Activated T-helper 9 cell treated with anti-CD3 and anti-CD28 coated beads, Interleukin-2, amount 50 U/mL, for 16 hours (primary cell): ENCODE results near the gene ARAP3.
"Not testable (repeated sequence)": the region's sequence is repeated elsewhere in the genome, so short reads cannot be mapped to it uniquely, and the experiment has no call there.

Experiments used
- DNase-seq: peaks from one replicate; pipeline ENCODE4 v3.0.0-alpha.2; 2020; ENCODE audit warnings: low read depth

Gene ARAP3, protein sequence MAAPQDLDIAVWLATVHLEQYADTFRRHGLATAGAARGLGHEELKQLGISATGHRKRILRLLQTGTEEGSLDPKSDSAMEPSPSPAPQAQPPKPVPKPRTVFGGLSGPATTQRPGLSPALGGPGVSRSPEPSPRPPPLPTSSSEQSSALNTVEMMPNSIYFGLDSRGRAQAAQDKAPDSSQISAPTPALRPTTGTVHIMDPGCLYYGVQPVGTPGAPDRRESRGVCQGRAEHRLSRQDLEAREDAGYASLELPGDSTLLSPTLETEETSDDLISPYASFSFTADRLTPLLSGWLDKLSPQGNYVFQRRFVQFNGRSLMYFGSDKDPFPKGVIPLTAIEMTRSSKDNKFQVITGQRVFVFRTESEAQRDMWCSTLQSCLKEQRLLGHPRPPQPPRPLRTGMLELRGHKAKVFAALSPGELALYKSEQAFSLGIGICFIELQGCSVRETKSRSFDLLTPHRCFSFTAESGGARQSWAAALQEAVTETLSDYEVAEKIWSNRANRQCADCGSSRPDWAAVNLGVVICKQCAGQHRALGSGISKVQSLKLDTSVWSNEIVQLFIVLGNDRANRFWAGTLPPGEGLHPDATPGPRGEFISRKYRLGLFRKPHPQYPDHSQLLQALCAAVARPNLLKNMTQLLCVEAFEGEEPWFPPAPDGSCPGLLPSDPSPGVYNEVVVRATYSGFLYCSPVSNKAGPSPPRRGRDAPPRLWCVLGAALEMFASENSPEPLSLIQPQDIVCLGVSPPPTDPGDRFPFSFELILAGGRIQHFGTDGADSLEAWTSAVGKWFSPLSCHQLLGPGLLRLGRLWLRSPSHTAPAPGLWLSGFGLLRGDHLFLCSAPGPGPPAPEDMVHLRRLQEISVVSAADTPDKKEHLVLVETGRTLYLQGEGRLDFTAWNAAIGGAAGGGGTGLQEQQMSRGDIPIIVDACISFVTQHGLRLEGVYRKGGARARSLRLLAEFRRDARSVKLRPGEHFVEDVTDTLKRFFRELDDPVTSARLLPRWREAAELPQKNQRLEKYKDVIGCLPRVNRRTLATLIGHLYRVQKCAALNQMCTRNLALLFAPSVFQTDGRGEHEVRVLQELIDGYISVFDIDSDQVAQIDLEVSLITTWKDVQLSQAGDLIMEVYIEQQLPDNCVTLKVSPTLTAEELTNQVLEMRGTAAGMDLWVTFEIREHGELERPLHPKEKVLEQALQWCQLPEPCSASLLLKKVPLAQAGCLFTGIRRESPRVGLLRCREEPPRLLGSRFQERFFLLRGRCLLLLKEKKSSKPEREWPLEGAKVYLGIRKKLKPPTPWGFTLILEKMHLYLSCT (N-terminal part only)

DNA sequence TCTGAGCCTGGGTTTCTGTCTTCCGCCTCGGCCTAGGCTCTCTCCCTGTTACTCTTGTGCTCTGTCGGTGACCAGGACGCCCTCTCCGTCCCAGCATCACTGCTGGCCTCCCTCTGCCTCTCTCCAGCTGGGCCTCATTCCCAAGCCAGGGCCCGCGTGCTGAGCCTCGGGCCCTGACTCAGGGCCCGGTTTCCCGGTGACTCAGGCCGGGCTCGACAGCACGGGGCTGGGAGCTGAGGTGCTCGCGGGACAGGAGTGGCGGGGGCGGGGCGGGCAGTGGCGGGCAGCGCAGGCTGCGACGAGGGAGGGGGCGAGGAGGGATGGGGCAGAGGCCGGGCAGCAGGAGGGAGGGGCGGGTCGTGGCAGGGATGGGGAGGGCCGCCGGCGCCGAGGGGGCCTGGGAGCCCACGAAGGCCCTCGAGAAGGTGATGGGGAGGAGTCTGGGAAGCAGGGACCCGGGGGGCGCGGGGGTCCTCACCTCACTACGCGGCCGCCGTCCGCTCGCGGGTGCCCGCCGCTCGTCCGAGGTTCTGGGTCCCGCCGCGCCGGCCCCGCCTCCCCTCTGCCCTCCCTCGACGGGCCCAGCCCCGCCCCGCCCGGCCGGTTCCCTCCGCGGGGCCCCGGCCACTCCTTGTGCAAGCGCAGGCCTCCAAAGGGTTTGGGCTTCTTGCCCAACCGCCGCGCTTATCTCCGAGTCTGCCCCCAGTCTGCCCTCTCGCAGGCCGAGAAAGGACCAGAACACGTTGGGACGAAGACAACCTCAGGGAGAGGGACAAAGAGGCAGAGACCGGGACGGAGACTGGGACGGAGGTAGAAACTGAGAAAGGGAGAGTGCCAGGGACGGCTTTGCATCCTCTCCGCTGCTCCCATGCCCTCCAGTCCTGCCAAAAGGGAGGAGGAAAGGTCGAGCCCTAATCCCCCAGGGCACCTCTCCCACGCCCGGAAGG is at the start of gene ARAP3:
Gene ARAP3, minus strand, starts transcription at position 536 of the 947 bp plus-strand sequence. CDS start 1,744 bp downstream, outside the sequence.
- peak; percentile 32 for DNase-seq

DNA sequence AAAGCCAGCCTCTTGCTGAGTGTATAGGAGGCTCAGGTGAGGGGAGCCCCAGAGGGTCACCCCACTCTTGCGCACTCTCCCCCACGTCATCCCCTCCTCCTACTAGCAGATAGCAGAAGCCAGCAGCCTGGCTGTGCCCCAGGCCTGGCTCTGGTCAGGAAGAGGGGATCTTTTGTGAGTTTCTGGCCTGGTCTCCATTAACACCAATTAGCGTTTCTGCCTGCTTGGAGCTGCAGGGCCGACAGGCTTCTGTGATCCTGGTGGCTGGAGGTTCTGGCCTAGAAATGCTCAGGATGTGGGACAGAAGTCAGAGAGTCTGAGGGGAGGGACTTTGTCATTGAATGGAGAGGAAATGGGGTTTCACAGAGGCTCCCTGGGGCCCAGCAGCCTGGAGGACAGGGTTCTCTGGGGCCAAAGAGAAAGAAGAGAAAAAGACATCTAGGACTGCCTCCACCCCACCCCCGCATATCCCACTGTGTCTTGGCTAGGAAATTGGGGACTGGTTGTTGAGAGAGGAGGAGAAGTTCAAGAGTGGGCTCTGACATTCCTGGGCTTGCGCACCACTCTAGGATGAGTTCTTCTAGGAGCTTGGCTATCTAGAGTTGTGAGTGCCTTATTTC is 47.5 kb upstream of the ARAP3 start:
- no peak for DNase-seq

DNA sequence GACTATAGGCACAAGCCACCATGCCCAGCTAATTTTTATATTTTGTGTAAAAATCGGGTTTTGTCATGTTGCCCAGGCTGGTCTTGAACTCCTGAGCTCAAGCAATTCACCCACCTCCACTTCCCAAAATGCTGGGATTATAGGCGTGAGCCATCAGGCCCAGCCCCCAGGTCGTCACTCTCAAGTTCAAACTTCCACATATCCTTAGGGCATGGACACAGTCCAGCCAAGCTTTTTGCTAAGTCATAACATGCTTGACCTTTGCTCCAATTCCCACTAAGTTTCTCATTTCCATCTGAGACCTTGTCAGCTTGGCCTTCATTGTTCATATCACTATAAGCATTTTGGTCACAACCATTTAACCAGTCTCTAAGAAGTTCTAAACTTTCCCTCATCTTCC is 43.9 kb upstream of the ARAP3 start:
- DNase-seq = no peak

DNA sequence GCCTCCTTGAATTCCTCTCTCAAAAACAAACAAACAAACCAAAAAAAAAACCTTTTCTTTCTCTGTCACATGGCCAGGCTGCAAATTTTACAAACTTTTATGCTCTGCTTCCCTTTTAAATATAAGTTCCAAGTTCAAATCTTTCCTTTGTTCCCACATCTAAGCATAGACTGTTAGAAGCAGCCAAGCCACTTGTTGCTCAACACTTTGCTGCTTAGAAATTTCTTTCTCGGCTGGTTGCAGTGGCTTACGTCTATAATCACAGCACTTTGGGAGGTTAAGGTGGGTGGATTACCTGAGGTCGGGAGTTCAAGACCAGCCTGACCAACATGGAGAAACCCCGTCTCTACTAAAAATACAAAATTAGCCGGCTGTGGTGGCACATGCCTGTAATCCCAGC is 43.1 kb upstream of the ARAP3 start:
- DNase-seq = not testable (repeated sequence)

DNA sequence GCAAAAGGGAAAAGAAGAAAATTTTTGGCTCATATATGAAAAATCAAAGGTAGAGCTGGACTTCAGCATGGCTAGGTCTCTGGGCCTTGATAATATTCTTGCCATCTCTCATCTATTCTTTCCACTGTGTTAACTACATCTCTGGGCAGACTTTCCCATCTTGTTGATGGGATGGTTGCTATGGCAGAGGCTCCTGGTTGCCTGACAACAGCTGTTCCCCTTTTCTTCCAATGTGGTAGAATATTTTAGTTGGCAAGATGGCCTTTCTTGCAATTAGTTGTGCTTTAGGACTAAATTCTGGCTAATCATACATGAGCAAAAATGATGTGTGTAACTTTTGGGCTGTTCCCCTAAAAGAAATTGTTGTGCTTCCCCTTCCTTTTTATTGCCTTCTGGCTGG is 40.2 kb upstream of the ARAP3 start:
- DNase-seq = no peak

DNA sequence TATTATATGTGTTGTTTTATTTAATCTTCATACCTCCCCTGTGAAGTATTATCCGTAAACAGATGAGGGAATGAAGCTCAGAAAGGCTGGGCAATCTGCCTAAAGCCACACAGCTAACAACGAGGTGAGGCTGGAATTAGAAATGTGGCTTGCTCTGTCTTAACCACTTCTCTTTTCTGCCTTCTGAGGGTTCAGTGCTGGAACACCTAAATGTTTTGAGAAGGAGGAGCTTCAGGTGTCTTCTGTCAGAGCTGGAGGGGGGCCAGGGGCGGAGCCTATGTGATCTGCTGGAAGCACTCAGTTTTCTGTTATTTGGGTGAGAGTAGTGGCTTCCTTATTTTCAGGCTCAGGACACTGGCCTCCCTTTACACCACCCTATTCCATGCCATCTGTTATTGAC is 35.0 kb upstream of the ARAP3 start:
- DNase-seq = no peak

DNA sequence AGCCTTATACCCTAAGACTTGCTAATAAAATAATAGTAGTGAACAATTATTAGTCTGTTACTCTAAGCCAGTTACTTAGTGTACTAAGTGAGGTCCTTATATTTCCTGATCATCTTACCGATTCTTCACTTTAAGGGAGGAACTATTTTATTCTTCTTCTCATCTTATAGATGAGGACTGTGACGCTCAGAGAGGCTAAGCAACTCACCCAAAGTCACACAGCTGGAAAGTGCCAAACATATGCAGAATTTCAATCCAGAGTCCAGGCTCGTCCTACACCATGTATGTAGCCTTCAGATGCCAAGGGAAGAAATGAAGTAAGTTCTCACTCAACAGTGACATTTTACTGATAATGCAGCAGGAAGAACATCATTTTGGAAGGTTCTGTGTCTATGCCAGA is 34.4 kb upstream of the ARAP3 start:
- DNase-seq = no peak

DNA sequence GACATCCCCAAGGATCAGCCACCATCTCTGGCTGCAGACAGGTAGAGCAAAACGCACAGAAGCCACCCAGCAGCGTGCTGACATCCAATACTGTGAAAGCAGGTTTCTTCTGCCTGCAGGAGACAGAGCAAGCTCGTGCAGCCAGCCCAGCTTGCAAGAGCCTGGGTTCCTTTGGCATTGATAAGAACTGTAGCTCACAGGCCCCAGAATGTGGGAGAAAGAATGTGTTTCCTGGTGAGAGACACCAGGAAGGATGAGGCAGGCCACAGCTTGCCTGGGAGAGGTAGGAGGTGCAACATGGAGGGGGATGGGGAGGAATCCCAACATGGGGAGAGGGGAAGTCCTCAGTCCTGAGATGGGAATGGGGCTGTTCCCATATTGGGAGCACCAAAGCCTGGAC is 34.0 kb upstream of the ARAP3 start:
- DNase-seq = no peak

DNA sequence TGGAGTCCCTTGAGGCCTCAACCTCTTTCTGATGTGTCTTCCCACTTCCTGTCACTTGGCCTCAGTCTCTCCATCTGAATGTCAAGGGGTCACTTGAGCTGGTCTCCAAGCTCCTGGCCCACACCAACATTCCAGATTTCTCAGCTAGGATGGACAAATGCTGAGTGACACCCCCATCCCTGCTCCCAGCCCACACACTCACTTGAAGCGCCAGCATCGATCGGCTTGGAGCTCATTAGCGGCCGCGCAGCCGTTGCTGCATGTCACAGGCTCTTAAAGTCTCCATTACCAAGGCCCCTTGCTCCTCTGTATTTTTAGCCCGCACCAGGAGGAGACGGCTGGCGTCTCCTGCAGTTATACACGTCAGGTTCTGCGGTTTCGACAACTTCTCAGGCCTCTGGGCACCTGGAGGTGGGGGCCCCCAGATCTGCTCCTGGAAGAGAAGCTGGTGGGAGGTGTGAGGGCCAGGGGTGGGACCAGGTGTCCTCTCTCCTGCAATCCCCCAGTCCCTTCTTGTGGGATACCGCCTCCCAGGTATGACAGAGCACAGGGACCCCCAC is 33.4 kb upstream of the ARAP3 start:
- no peak for DNase-seq

DNA sequence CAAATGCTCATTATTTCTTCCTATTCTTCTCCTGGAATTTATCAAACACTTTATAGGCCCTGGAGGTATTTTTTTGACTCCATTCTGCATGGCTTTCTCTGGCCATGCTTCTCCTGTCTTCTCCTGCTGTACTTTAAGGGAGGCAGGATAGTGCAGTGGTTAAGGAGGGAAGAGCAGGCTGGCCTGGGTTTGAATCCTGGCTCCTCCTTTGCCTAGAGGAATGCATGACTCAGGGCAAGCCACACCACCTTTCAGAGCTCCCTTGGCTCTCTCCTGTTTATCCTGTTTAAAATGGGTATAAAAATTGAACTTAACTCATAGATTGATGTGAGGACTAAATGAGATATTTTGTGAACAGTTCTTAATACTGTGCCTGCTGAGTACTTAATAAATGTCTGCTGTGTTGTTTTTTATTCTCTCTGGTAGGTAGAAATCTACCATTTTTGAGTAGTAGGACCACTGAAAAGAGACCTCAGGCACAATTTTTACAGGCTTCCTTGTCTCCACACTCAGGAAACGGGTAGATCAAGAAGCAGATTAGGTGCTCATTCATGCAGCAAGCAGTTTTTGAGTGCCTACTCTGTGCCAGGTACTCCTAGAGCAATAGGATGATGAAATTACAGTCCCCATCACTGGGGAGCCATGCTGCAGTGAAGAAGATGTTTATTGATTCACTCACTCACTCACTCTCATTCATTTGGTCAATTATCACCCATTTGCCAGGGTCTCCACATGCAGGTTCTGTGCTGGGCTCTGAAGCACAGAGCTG is 32.7 kb upstream of the ARAP3 start:
- no peak for DNase-seq

DNA sequence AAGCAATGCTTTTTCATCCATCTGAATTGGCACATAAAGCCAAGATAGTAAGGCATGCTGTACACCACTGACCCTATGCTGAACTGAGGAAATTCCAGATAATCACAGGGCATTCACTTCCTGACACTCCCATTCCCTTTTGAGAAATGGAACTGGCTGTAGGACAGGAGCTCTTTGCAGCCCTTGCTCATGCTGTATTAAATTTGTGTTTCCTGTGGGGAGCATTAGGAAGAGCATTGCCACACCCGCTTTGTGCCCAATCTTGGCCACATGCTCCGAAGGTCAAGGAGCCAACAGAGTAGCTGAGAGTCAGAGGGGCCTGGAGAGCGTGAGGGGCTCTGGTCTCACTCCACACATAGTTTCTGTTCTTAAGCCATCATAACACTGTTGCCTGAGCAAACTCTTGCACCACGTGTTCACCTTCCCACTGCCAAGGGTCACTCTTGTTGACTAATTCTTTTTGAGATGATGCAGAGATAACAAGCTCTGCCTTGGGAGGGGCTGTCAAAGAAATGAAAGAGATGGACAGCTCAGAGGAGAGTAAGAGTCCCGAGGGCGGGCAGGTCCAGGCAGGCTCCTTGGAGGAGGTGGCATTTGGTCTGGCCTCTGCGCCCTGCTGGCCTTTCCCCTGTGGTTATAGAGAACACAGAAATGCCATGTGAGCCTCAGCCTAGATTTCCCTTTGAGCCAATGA is 31.7 kb upstream of the ARAP3 start:
- DNase-seq = no peak

DNA sequence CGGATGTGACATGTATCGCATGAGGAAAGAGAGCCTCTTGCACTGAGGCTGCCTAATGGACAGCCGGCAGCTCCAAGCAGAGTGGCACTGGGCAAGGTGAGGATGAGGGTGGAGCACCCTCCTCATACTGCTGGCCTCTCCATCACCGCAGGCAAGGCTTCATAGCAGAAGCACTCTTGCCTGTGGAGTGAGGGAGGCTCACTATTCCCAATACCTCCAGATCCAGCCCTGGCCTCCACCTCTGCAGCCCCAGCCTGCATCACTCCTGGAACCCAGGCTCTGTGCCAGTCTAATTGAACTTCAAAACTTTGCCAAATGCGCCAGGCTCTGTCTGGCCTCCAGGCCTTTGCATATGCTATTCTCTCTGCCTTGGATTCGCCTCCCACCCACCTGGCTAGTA is 29.7 kb upstream of the ARAP3 start:
- DNase-seq = no peak

DNA sequence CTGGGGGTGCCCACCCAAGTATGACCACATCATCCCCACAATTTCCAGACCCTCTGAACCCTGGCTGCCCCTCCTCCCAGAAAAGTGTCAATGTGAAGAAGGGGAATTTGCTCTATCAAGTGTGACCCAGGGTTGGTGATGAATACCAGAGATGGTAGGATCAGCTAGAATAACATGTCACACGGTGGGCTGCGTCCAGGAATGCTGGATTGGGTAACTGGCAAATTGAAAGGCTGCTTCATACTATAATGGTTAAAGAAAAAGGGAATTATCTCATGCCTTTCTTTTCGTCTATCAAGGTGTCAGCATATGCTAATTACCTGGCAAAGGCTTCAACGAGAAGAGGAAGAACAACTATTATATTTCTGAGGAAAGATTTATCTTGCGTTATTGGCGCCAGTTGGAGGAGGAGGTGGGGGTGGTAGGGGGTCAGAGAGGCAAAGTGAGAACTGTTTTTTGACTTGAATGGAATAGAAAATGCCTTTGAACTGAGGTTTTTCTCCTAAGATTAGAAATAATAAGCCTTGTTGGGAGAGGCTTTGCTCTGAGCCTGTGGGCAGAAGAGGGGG is 27.8 kb upstream of the ARAP3 start:
- no peak for DNase-seq

DNA sequence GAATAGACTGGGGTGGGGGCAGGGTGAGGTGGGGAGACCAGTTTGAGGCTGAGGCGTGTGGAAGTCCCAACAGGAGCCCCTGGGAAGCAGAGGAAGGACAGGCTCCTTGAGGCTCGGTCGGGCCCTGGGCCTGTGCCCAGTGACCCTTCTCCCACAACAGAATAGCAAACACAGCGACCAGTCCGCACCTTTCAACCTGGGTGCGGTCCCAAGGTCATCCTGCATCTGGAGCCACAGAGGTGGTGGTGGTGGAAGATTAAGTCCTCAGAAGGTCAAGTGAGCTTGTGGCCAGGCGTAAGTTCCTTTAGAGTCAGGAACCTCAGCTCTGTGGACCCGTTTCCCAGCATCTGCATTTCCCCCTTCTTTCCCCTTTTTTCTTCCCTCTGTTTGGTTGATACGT is 26.0 kb upstream of the ARAP3 start:
- no peak for DNase-seq

DNA sequence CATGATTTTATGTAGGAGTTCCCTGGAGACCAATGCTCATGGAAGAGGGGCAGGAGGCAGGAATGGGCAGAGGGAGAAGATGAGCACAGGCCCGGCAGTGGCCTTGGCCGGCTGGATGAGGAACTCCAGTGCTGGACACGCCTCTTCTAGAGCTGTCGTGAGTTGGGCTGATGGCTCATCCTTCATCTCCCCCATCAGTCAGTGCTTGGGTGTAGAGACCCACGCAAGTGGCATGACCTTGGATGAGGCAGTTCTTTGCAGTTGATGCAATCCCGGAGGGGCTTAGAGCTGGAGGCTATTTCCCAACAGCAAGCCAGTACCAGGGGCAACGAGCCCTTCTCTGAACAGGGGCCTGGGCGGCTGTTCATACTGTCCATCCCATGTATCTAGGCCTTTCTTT is 25.5 kb upstream of the ARAP3 start:
- DNase-seq = no peak

DNA sequence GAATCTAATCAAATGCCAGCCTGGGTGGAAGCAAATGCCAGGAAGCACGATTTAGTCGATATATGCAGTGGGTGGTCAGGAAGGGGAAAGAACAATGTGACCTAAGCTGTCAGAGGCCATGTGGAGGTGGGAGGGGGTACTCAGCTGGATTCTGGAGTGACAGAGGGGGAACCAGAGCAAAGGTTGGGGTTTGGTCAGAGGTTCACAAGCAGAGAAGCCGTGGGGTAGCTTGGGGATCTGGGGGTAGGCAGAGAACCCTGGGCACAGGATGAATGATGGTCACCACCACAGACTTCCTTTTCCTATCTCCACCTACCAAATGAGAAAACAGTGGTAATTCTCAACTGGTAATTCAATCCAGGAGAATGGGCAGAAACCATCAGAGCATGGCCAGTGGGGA is 24.1 kb upstream of the ARAP3 start:
- DNase-seq = no peak

DNA sequence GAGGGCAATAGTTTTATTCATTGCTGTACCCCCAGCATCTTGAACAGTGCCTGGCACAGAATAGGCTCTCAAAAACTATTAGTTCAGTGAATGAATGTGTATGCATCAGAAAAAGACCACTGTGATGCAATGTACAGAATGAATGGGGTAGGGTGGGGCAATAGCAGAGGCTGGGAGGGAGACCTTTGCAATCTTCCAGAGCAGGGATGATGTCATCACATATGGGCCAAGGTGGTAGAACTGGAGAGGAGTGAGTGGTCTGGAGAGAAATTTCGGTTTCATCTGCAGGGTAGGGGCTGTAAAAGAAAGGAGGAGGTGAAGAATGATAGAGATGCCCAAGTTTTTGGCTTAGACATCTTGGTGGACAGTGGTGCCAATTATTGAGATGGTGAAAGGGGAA is 23.4 kb upstream of the ARAP3 start:
- no peak for DNase-seq

DNA sequence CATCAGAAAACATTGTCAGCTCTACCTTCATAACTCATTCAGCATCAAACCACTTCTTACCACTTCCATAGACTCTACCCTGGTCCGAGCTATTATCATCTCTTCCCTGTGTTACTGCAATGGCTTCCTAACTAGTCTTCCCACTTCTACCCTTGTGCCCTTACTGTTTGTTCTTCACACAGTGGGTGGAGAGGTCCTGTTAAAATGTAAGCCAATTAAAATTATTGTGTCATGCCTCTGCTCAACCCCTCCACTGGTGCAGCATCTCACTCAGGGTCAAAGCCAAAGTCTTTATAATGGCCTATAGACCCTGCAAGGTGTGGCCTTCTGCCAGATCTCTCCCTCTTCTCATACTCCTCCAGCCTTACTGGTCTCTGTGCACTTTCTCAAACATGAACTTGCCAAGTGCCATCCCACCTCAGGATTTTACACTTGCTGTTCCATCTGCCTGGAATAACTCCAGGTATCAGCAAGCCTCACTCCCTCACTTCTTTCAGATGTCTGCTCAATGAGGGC is 22.8 kb upstream of the ARAP3 start:
- DNase-seq = no peak
